HG03442 (cell line): ENCODE measurements around the gene RCVRN.

Experiments used
- ATAC-seq: cut with Tn5 transposase; IDR thresholded peaks from one replicate; pipeline ENCODE4 v1.9.1; 2021; ENCODE audit warnings: mild to moderate bottlenecking, moderate library complexity; ENCODE audit not compliant: unreplicated experiment

The RCVRN gene

GRCh38 chr17:9899280-9900043 lies 5.6 kb downstream of the RCVRN start:
- ATAC-seq, result no peak

- ATAC-seq, result no peak
Observed at GRCh38 chr17:9898812-9899211, 6.3 kb downstream of the RCVRN start.

- ATAC-seq, result no peak
Observed at GRCh38 chr17:9897372-9897968, 7.6 kb downstream of the RCVRN start.

- ATAC-seq, result no peak
Observed at GRCh38 chr17:9895923-9896322, 9.1 kb downstream of the RCVRN start.

GRCh38 chr17:9894231-9894630 lies 10.8 kb downstream of the RCVRN start:
- ATAC-seq, result no peak

- ATAC-seq, result no peak
Observed at GRCh38 chr17:9893411-9894012, 11.6 kb downstream of the RCVRN start.

- no peak for ATAC-seq
Observed at GRCh38 chr17:9890124-9890523, 14.9 kb downstream of the RCVRN start.

- no peak for ATAC-seq
Observed at GRCh38 chr17:9887508-9887907, 17.6 kb downstream of the RCVRN start.

GRCh38 chr17:9886141-9886930 lies 18.7 kb downstream of the RCVRN start:
- ATAC-seq, result no peak

- ATAC-seq, result no peak
Observed at GRCh38 chr17:9883451-9883850, 21.6 kb downstream of the RCVRN start.

GRCh38 chr17:9880582-9880999 lies 24.5 kb downstream of the RCVRN start:
- peak; percentile 55 for ATAC-seq

- ATAC-seq, result no peak
Observed at GRCh38 chr17:9878786-9879525, 26.1 kb downstream of the RCVRN start.

- no peak for ATAC-seq
Observed at GRCh38 chr17:9878356-9878755, 26.7 kb downstream of the RCVRN start.

GRCh38 chr17:9875441-9875840 lies 29.6 kb downstream of the RCVRN start:
- ATAC-seq, result no peak

- no peak for ATAC-seq
Observed at GRCh38 chr17:9874722-9875121, 30.3 kb downstream of the RCVRN start.

GRCh38 chr17:9872852-9873251 lies 32.2 kb downstream of the RCVRN start:
- ATAC-seq, result no peak

- no peak for ATAC-seq
Observed at GRCh38 chr17:9868552-9868951, 36.5 kb downstream of the RCVRN start.

- no peak for ATAC-seq
Observed at GRCh38 chr17:9865586-9865985, 39.5 kb downstream of the RCVRN start.

GRCh38 chr17:9862949-9863348 lies 42.1 kb downstream of the RCVRN start:
- ATAC-seq, result no peak

GRCh38 chr17:9862220-9862619 lies 42.9 kb downstream of the RCVRN start:
- no peak for ATAC-seq

GRCh38 chr17:9860851-9861250 lies 44.2 kb downstream of the RCVRN start:
- no peak for ATAC-seq
